Fibroblast of gingiva (primary cell): ENCODE results near the gene CCM2.
"Not testable (repeated sequence)": the region's sequence is repeated elsewhere in the genome, so short reads cannot be mapped to it uniquely, and the experiment has no call there.

Experiments used
- DNase-seq: peaks from one replicate; pipeline ENCODE4 v3.0.0-alpha.2; 2011; ENCODE audit warnings: low read depth

Gene CCM2

DNA sequence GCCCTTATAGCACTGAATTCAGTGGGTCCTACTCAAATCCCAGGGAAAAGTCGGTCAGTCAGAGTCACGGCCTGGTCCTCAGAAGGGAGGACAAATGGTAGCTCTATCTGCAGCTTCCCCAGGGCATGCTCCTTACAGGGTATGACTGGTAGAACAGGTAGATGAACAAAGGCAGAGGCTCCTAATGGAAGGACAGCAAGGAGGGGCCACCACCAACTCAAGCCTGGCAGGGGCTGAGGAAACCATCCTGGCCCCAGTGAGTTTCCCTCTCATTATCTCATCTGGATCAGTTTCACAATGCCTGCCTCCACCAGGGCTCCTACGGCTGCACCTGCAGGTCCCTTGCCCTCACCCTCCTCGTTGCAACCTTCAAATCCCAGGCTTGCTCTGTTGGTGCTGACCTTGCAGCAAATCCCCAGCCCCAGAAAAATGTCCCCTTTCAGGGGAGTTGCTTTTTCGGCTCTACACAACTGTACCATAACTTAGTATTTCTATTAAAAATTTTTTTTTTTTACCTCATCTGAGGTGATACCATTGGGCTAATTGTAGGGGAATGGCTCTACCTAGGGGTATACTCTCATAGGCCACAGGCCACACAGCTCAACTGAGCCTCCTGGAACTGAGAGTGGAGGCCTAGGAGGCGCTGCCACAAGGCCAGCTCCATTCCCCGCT lies 18.8 kb upstream of the CCM2 start:
- no peak for DNase-seq

DNA sequence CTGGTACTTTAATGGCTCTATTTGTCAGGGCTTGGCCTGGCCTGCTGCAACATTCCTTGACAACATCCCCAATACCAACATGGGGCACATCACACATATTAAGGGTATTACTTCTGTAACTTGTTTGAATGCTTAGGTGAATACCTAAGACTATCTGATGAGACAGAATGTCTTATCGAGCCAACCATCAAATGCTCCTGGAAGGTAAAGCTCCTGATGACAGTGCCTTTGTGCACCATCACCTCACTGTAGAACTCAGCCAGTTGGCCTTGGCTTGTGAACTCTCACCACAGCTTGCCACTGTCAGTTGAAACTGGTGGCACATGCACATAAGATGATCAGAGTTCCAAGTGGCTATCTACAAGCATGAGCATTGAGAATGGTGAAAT lies 17.5 kb upstream of the CCM2 start:
- DNase-seq = no peak

DNA sequence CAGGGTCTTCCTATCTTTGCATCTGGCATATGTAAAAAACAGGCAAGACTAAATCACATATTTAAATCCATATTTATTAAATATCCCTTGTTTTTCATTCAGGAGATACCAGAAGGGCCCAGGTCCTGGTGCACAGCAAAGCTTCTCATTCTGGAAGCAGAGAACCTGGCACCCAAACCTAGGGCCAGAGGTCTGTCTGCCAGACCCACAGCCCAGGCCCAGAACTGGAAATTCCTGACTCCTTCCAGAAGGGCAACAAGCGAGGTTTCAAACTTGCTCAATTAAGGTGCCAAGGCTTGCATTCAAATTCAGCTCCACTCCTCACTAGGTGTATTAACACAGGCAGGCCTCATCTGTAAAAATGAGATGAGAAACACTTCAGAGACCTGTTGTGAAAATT lies 17.0 kb upstream of the CCM2 start:
- no peak for DNase-seq

DNA sequence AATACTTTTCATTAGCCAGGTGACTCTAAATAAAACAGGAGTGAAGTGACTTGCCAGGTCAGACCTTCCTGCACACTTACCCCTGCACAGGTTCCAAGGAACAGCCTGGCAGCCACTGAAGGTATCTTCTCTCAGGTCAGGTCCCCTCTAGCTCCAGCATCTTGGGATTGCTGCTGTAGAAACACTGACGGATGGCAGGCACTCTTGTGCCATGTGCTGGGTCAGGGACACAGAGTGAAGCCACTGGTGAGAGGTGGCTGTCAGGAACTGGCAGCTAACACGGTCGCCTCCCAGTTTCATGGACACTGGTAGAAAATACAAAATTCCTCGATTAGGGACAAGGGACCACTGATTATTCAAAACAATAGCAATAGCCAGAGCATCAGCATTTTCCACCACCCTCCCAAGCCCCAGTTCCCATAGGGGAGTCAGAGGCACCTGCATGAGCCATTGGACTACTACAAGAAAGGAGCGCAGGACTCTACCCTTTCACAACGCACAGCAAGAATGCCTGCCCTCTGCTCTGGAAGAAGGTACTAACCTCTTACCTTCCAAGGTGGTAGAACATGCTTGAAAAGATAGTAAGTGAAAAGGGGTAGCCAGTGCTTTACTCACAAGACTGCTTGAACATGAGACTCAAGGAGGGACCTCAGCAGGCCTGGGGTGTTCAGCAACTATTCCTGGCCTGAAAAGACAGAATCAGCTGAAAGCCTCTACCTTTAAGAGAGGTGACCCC lies 16.1 kb upstream of the CCM2 start:
- DNase-seq = no peak

DNA sequence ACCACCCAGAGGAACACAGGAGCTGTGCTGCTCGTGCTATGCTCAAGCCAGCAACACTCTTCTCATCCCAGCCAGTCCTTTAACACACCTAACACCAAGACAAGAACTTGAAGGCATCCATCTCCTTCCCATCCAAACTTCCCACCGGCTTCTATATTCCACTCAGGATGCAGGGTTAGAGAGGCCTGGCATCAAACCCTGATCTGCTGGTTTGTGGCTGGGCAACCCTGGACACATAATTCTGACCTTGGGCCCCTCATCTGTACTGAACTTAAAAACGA lies 15.6 kb upstream of the CCM2 start:
- no peak for DNase-seq

DNA sequence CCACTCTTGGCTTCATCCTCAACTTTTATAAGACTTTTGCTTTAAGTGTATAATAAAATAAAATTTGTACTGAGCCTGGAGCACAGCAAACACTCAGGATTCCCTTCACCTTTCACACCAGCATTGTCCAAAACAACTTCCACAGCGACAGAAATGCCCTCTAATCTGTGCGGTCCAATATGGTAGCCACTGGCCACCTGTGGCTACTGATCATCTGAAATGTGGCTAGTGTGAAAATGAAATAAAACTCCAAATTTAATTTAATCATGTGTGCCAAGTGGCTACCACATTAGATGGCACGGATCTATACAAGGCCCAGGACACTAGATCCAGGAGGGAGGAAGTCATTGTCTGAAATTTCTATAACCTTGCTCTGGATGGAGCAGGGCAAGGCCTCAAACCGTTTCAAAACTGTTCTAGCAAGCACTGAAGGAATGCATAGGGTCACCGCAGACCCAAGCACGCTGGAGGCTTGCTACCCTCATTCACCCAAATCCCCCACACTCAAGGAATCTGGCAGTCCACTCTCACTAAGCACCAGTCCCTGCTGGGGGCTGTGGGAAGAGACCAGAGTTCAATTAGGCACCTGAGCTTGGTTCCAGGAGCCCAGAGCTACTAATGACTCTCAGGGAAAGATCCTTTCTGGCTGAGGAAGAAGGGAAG lies 14.8 kb upstream of the CCM2 start:
- DNase-seq = no peak

DNA sequence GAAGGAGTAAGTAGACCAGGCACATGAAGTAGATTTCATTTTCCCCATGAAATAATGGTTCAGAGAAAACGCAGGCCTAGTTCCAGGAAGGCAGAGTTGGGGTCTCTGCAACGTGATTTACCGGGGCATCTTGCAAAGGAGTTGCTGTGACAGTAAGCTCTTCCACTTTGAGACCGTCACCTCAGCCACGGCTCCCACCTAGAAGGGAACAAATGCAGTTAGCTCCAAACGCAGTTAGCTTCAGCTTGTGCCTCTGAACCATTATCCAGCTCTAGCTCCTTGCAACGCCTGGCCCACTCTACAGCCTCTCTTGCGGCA lies 14.1 kb upstream of the CCM2 start:
- no peak for DNase-seq

DNA sequence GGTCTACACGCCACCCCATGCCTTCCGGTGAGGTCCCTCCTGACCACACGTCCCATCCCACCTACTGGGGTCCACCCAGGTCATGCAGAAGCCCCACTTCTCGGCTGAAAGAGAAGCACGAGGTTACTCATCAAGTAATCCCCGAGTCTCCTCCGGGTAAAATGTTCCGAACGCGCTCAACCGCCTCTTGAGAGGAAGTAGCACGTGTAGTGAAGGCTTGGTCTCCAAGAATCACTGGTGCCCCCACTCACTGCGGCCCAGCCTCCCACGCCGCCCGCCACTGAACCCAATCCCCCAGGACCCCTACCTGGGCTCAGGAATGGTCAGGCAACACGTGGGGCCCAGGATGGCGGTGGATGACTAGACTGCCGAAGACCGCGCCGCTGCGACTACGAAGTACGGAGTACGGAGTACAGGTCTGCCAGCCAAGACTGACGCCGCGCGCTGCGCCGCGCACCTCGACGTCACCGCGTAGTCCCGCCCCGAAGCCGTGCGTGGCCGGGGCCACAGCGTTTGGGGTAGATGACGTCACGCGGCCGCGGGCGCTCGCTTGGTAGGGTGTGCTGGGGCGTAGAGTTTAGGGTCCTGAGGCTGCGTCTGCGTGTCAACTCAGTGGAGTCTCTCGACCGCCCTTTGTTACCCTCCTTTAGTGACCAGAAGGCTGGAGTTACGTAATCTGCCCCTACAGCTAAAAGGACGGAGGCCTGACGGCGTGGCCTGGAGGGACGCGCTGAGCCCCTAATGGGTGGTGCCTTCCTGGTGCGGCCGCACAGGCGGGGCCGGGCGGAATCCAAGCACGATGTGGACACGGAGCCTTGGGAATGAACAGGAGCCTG lies 13.6 kb upstream of the CCM2 start:
- peak; percentile 94 for DNase-seq

DNA sequence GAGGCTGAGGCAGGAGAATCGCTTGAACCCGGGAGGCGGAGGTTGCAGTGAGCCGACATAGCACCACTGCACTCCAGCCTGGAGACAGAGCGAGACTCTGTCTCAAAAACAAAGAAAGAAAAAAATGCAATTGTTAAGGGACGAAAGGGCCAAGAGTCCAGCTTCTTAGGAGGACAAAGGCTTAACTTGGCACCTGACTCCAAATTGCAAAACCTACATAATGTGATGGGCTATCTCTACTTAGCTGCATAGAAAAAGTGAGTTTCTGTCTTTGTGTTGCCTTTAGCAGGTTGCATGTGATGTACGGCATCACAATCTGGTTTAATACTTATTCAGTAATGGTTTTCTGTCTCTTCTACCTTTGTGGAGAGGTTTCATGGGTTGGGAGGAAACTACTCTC lies 12.5 kb upstream of the CCM2 start:
- DNase-seq = no peak

DNA sequence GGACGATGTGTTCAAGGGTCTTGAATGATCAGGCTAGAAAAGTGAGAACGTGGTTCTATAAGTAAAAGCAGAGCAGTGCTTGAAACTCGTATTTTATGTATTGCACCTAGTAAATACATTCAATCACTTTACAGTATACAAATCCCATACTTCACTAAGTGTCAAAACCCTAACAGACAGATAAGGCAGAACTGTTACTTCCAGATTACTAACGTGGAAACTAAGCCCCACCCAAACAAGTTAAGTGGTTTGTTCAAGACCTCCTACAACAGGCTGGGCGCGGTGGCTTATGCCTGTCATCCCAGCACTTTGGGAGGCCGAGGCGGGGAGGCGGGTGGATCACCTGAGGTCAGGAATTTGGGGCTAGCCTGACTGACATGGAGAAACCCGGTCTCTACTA lies 12.0 kb upstream of the CCM2 start:
- no peak for DNase-seq

DNA sequence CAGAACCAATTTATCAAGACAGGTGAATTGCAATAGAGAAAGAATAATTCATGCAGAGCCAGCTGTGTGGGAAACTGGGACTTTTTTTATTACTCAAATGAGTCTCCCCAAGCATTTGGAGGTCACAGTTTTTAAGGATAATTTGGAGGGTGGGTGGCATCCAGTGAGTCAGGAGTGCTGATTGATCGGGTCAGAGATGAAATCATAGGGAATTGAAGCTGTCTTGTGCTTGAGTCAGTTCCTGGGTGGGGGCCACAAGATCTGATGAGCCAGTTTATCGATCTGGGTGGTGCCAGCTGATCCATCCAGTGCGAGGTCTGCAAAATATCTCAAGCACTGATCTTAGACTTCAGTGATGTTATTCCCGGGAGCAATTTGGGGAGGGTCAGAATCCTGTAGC lies 11.3 kb upstream of the CCM2 start:
- DNase-seq = no peak

DNA sequence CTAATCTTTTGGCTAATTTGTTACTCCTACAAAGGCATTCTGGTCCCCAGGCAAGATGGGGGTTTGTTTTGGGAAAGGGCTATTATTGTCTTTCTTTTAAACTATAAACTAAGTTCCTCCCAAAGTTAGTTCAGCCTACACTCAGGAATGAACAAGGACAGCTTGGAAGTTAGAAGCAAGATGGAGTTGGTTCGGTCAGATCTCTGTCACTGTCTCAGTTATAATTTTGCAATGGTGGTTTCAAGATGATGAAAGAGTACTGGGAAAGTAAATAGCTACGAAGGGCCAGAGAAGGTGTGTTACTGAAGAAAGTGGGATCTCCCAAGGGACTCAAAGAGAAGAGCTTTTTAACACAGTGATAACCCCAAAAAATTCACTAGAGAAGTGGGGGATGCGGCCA lies 10.9 kb upstream of the CCM2 start:
- no peak for DNase-seq

DNA sequence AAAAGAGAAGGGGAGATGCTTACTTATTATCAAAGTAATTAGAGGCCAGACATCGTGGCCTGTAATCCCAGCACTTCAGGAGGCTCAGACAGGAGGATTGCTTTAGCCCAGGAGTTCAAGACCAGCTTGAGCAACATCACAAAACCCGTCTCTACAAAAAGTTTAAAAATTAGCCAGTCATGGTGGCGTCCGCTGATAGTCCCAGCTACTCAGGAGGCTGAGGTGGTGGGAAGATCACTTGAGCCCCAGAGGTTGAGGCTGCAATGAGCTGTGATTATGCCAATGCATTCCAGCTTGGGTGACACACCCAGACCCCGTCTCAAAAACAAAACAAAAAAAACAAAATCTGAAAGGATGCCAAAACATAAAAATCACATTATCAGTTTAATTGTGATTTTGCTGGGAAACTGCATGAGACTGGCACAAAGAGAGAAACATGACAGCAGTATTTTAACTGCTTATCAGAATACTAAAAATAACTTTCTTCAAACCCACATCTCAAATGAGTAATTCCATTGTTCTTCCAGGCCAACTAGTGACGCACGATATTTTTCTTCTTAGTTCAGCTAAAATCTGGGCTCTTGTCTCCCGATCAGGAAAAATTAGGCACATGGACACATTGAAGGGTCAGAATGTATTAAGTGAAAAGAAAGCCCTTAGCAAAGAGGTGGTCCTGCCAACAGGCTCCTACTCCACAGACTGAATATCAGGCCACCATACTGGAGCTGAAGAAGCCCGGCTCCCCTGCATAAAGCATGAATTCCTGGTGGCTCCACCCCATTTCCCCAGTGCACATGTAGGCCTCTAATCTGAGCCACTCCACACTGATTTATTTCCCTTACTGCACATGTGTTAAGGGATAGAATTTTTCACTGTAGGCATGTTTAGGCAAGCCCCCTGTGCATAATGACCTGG lies 9.6 kb upstream of the CCM2 start:
- no peak for DNase-seq

DNA sequence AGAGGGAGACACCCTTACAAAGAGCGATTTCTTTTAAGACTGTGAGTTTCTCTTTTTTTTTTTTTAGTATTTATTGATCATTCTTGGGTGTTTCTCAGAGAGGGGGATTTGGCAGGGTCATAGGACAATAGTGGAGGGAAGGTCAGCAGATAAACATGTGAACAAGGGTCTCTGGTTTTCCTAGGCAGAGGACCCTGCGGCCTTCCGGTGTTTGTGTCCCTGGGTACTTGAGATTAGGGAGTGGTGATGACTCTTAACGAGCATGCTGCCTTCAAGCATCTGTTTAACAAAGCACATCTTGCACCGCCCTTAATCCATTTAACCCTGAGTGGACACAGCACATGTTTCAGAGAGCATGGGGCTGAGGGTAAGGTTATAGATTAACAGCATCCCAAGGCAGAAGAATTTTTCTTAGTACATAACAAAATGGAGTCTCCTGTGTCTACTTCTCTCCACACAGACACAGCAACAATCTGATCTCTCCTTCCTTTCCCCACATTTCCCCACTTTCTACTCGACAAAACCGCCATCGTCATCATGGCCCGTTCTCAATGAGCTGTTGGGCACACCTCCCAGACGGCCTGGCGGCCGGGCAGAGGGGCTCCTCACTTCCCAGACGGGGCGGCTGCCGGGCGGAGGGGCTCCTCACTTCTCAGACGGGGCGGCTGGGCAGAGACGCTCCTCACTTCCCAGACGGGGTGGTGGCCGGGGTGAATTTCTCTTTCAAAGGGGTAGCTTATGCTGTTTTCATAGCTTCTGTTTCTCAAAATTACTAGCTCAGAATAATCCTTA lies 7.8 kb upstream of the CCM2 start:
- not testable (repeated sequence) for DNase-seq

DNA sequence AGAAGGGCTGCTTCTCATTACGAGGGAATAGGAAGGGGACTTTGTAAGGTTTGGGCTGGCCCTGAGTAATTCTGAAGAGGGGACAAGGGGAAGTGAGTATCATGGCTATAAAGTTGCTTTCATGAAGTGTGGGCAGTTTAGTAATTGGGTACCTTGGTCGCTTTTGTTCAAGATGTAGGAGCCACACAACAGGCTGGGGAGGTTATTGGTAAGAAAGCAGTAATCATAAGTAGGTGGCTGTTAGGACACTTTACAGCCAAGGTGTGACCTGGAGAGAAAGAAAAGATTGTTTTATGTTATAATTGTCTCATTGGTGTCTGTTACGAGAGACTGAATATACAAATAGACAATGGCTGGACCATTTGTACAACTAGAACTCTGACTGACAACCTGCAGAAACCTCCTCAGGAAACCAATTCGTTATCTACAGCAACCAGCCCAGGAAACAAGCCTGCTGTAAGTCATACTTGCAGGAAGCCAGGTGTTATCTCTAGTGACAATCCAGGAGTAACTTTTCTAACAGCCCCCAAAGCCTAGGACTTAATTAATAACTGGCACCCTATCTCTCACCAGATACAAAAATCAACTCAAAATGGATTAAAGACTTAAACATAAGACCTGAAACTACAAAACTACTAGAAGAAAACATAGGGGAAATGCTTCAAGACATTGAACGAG lies 5.0 kb upstream of the CCM2 start:
- DNase-seq = no peak

DNA sequence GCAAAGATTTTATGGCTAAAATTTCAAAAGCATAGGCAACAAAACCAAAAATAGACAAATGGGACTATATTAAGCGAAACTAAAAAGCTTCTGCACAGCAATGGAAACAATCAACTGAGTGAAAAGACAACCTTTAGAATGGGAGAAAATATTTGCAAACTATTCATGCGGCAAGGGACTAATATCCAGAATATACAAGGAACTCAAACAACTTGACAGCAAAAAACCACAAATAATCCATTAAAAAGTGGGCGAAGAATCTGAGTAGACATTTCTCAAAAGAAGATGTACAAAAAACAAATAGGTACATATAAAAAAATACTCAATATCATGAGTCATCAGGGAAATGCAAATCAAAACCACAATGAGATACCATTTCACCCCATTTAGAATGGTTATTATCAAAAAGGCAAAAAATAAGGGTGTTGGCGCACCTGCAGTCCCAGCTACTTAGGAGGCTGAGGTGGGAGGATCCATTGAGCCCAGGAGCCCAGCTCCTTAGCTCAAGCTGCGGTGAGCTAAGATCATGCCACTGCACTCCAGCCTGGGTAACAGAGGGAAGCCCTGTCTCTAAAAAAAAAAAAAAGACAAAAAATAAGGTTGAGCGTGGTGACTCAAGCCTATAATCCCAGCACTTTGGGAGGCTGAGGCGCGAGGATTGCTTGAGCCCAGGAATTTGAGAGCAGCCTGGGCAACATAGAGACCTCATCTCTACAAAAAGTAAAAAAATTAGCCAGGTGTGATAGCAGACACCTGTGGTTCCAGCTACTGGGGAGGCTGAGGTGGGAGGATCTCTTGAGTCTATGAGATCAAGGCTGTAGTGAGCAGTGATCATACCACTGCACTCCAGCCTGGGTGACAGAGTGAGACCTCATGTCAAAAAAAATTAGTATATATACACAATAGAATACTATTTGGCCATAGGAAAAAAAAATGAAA lies 4.2 kb upstream of the CCM2 start:
- DNase-seq = no peak

DNA sequence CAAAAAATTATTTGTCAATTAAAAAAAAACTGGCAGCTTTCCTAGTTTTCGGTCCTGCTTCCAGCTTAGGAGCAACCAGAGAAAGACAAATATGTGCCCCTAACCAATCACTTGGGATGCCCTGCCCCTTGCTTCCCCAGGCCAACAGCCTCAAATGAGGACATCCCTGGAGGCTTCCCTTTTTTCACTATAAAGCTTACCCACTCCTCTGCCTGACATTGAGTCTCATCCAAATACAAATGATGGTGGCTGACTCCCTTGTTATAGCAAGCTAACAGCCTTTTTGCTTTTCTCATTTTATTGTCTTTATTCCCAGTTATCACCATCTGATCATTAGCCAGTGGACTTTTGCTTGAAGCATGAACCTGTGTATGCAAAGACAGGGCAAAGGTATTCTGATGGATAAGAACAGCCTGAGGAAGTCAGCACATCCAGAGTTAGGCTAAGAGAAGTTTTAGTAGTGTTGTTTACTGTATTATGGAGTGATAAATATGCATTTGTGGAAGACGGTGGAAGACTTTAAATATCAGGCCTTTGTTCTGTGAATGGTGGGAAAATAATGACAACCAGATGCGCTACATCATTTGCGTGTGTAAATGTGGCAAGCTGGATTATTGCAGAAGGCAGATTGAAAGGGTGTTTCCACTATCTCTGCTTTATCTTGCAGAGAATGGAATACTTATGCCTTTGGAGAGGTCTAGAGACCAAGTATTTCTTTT lies 1.7 kb upstream of the CCM2 start:
- no peak for DNase-seq

DNA sequence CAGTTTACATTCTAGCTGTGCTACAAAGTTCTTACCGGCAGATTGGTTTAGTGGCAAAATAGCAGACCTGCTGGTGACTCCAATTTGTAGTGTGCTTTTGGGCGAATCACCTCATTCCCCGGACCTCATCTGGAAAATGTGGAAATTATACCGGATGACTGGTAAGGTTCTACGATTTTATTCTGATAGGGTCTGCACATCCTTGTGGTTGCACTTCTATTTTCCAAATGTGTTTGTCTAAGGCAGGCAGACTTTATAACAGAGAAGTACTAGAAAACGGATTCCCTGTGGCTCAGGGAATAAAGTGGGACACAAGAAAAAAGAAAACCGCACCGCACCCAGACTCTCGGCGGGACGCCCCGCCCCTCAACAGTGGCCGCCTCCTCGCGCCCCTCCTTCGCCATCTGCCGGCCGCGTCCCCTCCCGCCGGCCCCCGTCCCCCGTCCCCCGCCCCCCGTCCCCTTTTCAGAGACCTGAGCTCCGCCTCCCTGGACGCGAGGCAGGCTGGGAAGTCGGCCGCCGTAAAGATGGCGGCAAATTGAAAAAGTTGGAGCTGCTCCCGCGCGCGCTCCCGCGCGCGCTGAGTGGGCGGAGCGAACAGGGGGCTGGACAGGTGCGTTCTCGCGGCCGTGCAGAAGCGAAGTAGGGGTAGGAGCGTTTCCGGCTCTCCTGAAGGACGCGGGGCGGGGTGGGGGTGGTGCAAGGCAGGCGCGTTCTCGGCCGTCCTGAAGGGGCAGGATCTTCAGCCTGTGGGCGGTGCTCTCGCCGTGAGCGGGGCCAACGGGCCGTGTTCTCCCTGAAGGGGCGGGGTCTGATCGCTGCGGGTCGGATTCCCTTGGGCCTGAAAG lies 532 bp upstream of the CCM2 start:
- DNase-seq = peak; percentile 99
